GM19468 (cell line): Measurements from ENCODE around the gene FCMR.
"Not testable (repeated sequence)": the region's sequence is repeated elsewhere in the genome, so short reads cannot be mapped to it uniquely, and the experiment has no call there.

Source experiments
- ATAC-seq: cut with Tn5 transposase; IDR thresholded peaks from one replicate; pipeline ENCODE4 v1.9.1; 2021; ENCODE audit warnings: mild to moderate bottlenecking, moderate library complexity, moderate number of reproducible peaks; ENCODE audit not compliant: unreplicated experiment; ENCODE audit errors: extremely low read depth

FCMR gene

GRCh38 chr1:206883876-206884275, 37.9 kb downstream of the FCMR start:
- ATAC-seq = no peak

GRCh38 chr1:206883160-206883559, 38.6 kb downstream of the FCMR start:
- no peak for ATAC-seq

- ATAC-seq = no peak
Measured at GRCh38 chr1:206882555-206882954, 39.2 kb downstream of the FCMR start.

- ATAC-seq = no peak
Measured at GRCh38 chr1:206880314-206880713, 41.4 kb downstream of the FCMR start.

- ATAC-seq = no peak
Measured at GRCh38 chr1:206878456-206878855, 43.3 kb downstream of the FCMR start.

GRCh38 chr1:206875752-206876377, 45.9 kb downstream of the FCMR start:
- ATAC-seq = no peak

GRCh38 chr1:206873603-206874188, 48.0 kb downstream of the FCMR start:
- ATAC-seq = no peak

- ATAC-seq = no peak
Measured at GRCh38 chr1:206872139-206872538, 49.6 kb downstream of the FCMR start.

- no peak for ATAC-seq
Measured at GRCh38 chr1:206868264-206868663, 53.5 kb downstream of the FCMR start.

GRCh38 chr1:206867716-206868115, 54.0 kb downstream of the FCMR start:
- no peak for ATAC-seq

GRCh38 chr1:206867239-206867638, 54.5 kb downstream of the FCMR start:
- no peak for ATAC-seq

- ATAC-seq = no peak
Measured at GRCh38 chr1:206866062-206866461, 55.7 kb downstream of the FCMR start.

- ATAC-seq = no peak
Measured at GRCh38 chr1:206864939-206865671, 56.6 kb downstream of the FCMR start, which contains the start of gene IL20. Gene IL20 (plus strand): TSS chr1:206865623. CDS start chr1:206865853, 230 bp downstream.

- no peak for ATAC-seq
Measured at GRCh38 chr1:206863266-206863665, 58.5 kb downstream of the FCMR start.

- ATAC-seq = no peak
Measured at GRCh38 chr1:206860165-206860564, 61.6 kb downstream of the FCMR start.

GRCh38 chr1:206859082-206859521, 62.6 kb downstream of the FCMR start:
- ATAC-seq = no peak

- ATAC-seq = no peak
Measured at GRCh38 chr1:206856674-206857464, 64.9 kb downstream of the FCMR start.

GRCh38 chr1:206855859-206856258, 65.9 kb downstream of the FCMR start:
- no peak for ATAC-seq

- ATAC-seq = no peak
Measured at GRCh38 chr1:206854401-206855129, 67.2 kb downstream of the FCMR start.

- ATAC-seq = not testable (repeated sequence)
Measured at GRCh38 chr1:206853696-206854095, 68.0 kb downstream of the FCMR start.
